HepG2 (cell line): ENCODE results near the gene HOTAIR. TPM values are rescaled to one million over a fixed set of nuclear protein-coding genes. Genes with fewer than 3 reads are reported as not detected.
A peak's percentile ranks its signal among the peaks of the same experiment; 100 is the strongest.

ENCODE experiments used
- ATAC-seq: fragments of 200-7000 bp; cut with Tn5 transposase; 3 replicates; pipeline ENCODE4 v1.9.1; 2020; ENCODE audit warnings: mild to moderate bottlenecking, moderate library complexity
- BruUV-seq: library from RNA; stranded (reverse); fragments of 400-500 nt; replicated peaks from 2 replicates; lab custom pipeline; 2021; lab: Mats Ljungman, UMichigan
- CTCF ChIA-PET: fragments of 300-600 bp; formaldehyde crosslinking; extraction: SDS; loops from one replicate; lab custom pipeline; 2021; ENCODE audit warnings: low total read pairs, inconsistent platforms, low intra/inter-chr PET ratio; lab: Yijun Ruan, JAX
- POLR2A ChIA-PET: fragments of 350-600 bp; sonication (Branson Sonifier 250); formaldehyde crosslinking; loops from one replicate; lab custom pipeline; 2020; ENCODE audit warnings: antibody characterized with exemption, inconsistent platforms; lab: Yijun Ruan, JAX
- DNase-seq: peaks from one replicate; pipeline ENCODE4 v3.0.0-alpha.2; 2015; ENCODE audit warnings: low spot score
- FAIRE-seq: peaks from 3 replicates; lab custom pipeline; 2011; peaks lifted over from hg19 to GRCh38; lab: Jason Lieb, UNC
- H2AFZ ChIP-seq: one replicate; pipeline ENCODE4 v1.6.1; 2011; ENCODE audit warnings: low read length, inconsistent platforms
- H3K27ac ChIP-seq: fragments of 300-600 bp; 3 replicates; pipeline ENCODE4 v1.8.0; 2011; ENCODE audit warnings: mixed run types, mild to moderate bottlenecking, mixed read lengths, low read length, inconsistent platforms; ENCODE audit not compliant: insufficient read depth; ENCODE audit errors: extremely low read length
- H3K27me3 ChIP-seq, 2 experiments: fragments of 200-600 bp in 1 of 2; 2 replicates in 1 of 2; 3 replicates in 1 of 2; pipeline versions ENCODE4 v1.6.0 to v1.8.0; 2011; ENCODE audit warnings: low read length in 2 of 2, mild to moderate bottlenecking in 2 of 2, moderate library complexity in 2 of 2, inconsistent platforms in 1 of 2; ENCODE audit not compliant: insufficient read depth in 2 of 2, control insufficient read depth in 1 of 2
- H3K36me3 ChIP-seq, 2 experiments: fragments of 200-600 bp in 1 of 2; replicated peaks in 1 of 2; 2 replicates in 1 of 2; 3 replicates in 1 of 2; pipeline versions ENCODE4 v1.5.1 to v1.8.0; 2011; ENCODE audit warnings: low read length in 2 of 2, inconsistent platforms in 1 of 2; ENCODE audit not compliant: insufficient read depth in 2 of 2, control insufficient read depth in 1 of 2
- H3K4me1 ChIP-seq: 2 replicates; pipeline ENCODE4 v1.5.1; 2012; ENCODE audit warnings: low read length, inconsistent platforms; ENCODE audit not compliant: insufficient read depth
- H3K4me2 ChIP-seq: 2 replicates; pipeline ENCODE4 v1.6.0; 2011; ENCODE audit warnings: low read depth, low read length, inconsistent platforms
- H3K4me3 ChIP-seq, 3 experiments: fragments of 200-600 bp in 1 of 3; sonication (generic), shearing (Covaris generic) in 1 of 3; replicated peaks in 1 of 3; 2 replicates each; pipeline ENCODE4 v1.5.1; 2011 to 2016; ENCODE audit warnings: low read length in 3 of 3, inconsistent platforms in 2 of 3, low read depth in 2 of 3, mild to moderate bottlenecking in 2 of 3, control low read depth in 1 of 3, mixed read lengths in 1 of 3; ENCODE audit not compliant: insufficient read depth in 1 of 3
- H3K79me2 ChIP-seq: one replicate; pipeline ENCODE4 v1.6.1; 2011; ENCODE audit warnings: low read length, inconsistent platforms; ENCODE audit not compliant: insufficient read depth
- H3K9ac ChIP-seq: 2 replicates; pipeline ENCODE4 v1.6.0; 2011; ENCODE audit warnings: mild to moderate bottlenecking, low read depth, low read length, inconsistent platforms; ENCODE audit not compliant: insufficient read depth
- H3K9me3 ChIP-seq: 2 replicates; pipeline ENCODE4 v1.5.1; 2012; ENCODE audit warnings: mild to moderate bottlenecking, low read length
- H4K20me1 ChIP-seq: 2 replicates; pipeline ENCODE4 v1.6.0; 2011; ENCODE audit warnings: inconsistent platforms, mild to moderate bottlenecking, low read length, moderate library complexity; ENCODE audit not compliant: insufficient read depth
- BCL6 ChIP-seq: IDR thresholded peaks from 2 replicates; pipeline ENCODE4 v1.6.1; 2016; ENCODE audit warnings: missing genetic modification reagents, missing compliant biosample characterization
- EZH2 ChIP-seq: conservative IDR thresholded peaks from 2 replicates; pipeline ENCODE4 v1.6.1; 2012; ENCODE audit warnings: mild to moderate bottlenecking, low read depth, low read length, moderate library complexity
- GATAD1 ChIP-seq: IDR thresholded peaks from 2 replicates; pipeline ENCODE4 v1.6.1; 2016; ENCODE audit warnings: missing genetic modification reagents, missing compliant biosample characterization
- GTF3A ChIP-seq: sonication (generic); formaldehyde crosslinking; conservative IDR thresholded peaks from 2 replicates; pipeline ENCODE4 v1.4.0; 2020; ENCODE audit warnings: mild to moderate bottlenecking, missing genetic modification reagents
- HMG20B ChIP-seq: conservative IDR thresholded peaks from 2 replicates; pipeline ENCODE4 v1.6.1; 2016; ENCODE audit warnings: missing genetic modification reagents, missing compliant biosample characterization
- KAT8 ChIP-seq: IDR thresholded peaks from 2 replicates; pipeline ENCODE4 v1.6.1; 2016; ENCODE audit warnings: missing genetic modification reagents, missing compliant biosample characterization
- KDM2A ChIP-seq: sonication (generic); formaldehyde crosslinking; IDR thresholded peaks from 2 replicates; pipeline ENCODE4 v1.4.0; 2020; ENCODE audit warnings: low read depth, missing genetic modification reagents, borderline replicate concordance
- POLR2G ChIP-seq: fragments of 200-400 bp; formaldehyde crosslinking; IDR thresholded peaks from 2 replicates; pipeline ENCODE4 v1.6.1; 2018; ENCODE audit warnings: mild to moderate bottlenecking, low read depth, low read length, moderate library complexity
- RBFOX2 ChIP-seq: fragments of 200-400 bp; formaldehyde crosslinking; IDR thresholded peaks from 2 replicates; pipeline ENCODE4 v1.6.1; 2017; ENCODE audit warnings: low read depth, mild to moderate bottlenecking, low read length
- TBP ChIP-seq: sonication (generic); formaldehyde crosslinking; IDR thresholded peaks from 2 replicates; pipeline ENCODE4 v1.5.0; 2020; ENCODE audit warnings: missing genetic modification reagents
- ZFY ChIP-seq: sonication (generic); formaldehyde crosslinking; IDR thresholded peaks from 2 replicates; pipeline ENCODE4 v1.4.0; 2020; ENCODE audit warnings: missing genetic modification reagents
- ZNF335 ChIP-seq: sonication (generic); formaldehyde crosslinking; IDR thresholded peaks from 2 replicates; pipeline ENCODE4 v1.4.0; 2020; ENCODE audit warnings: missing genetic modification reagents
- ZNF674 ChIP-seq: sonication (generic); formaldehyde crosslinking; IDR thresholded peaks from 2 replicates; pipeline ENCODE4 v1.5.0; 2020; ENCODE audit warnings: low read depth, mild to moderate bottlenecking, missing genetic modification reagents
- WGBS: methylation state at CpG from one replicate; pipeline ENCODE4 v1.1.6; 2017; ENCODE audit warnings: low lambda C conversion rate; 5-methylcytosine and 5-hydroxymethylcytosine counted together
- in situ Hi-C: cut with HindIII; loops from 2 replicates; pipeline ENCODE4 v1.10.0; 2017; ENCODE audit warnings: low pct_unique_long_range_greater_than_20kb; ENCODE audit not compliant: extremely low pct_ligation_motif_present
- intact Hi-C: fragments of 100-400 bp; cut with micrococcal nuclease; formaldehyde crosslinking; loops from one replicate; pipeline ENCODE4 v1.10.0; 2022; ENCODE audit not compliant: unreplicated experiment
- polyA plus RNA-seq, 8 experiments: library from polyadenylated mRNA; depleted of rRNA in 3 of 8; stranded (reverse) in 7 of 8; unstranded in 1 of 8; fragments of >200 nt; fragmentation: Illumina TruSeq in 4 of 8; extraction: Trizol in 4 of 8; gene quantifications; 2 replicates each; pipeline versions ENCODE4 v1.2.1 to v1.2.3, GENCODE V29; 2011 to 2016; ENCODE audit warnings: low read depth in 4 of 8, missing spikeins in 1 of 8, mixed read lengths in 1 of 8; ENCODE audit not compliant: insufficient read depth in 1 of 8
- total RNA-seq, 5 experiments: library from RNA; depleted of rRNA; stranded (reverse); fragments of >200 nt; fragmentation: Illumina TruSeq; extraction: Trizol; gene quantifications; 2 replicates each; pipeline ENCODE4 v1.2.3, GENCODE V29; 2016; ENCODE audit warnings: low read depth in 1 of 5
- TF ChIP-seq, protein P1 (sequence below): sonication (generic); formaldehyde crosslinking; IDR thresholded peaks from 2 replicates; pipeline ENCODE4 v1.4.0; 2020; ENCODE audit warnings: mild to moderate bottlenecking, missing genetic modification reagents

HOTAIR gene
- total and polyA plus RNA-seq, 2 of the 13 experiments (the other 11 are each of a cell fraction or from before 2014, with no cell fraction given) = not detected

DNA sequence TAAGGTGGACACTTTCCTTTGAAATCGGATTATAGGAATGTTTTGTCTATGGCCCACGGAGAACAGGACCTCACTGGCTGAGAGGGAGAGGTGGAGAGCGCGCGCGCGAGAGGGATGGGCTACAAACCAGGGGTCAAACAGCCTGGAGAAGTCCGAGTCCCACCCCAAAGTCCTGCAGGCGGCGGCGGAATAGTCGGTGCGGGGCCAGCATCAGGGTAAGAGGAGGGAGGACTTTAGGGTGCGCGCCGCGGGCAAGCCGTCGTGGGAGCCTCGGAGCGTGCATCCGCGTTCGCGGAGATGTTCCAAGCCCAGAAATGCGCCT is 30.7 kb upstream of the HOTAIR start:
- H3K9me3 ChIP-seq = no peaks in the 10 kb centered on the region
- no peaks in the 10 kb centered on the region for H3K36me3 ChIP-seq
- FAIRE-seq = no peak
- ChIA-PET POLR2A (interaction anchor here (0.7 to 1.4 kb wide), 3 partner anchors 189 to 275 kb away, joined by 3 read pairs; partner anchors contain the start of genes CBX5 and HNRNPA1), CTCF (interaction anchor here (1.1 to 3.3 kb wide), 6 partner anchors 16 to 210 kb away, joined by 3 to 48 read pairs (median 12); no protein-coding TSS in a partner anchor)
- TF ChIP-seq ZNF335 (CRISPR knock-in tag) (no peak), ZNF674 (no peak)
- no peaks in the 10 kb centered on the region for H3K79me2 ChIP-seq
- intact Hi-C loops (loop anchor here (10.0 kb wide), 1 partner anchor 359 kb away; the partner anchor contains the start of gene GPR84), in situ Hi-C loops (no loop called here)
- peaks cover 25% of the 10 kb centered on the region for H3K4me1 ChIP-seq
- H3K4me2 ChIP-seq = peak overlapping the region; percentile 73
- H2AFZ ChIP-seq = no peak overlapping the region
- no TSS peak for BruUV-seq
- H3K9ac ChIP-seq = no peak overlapping the region
- no peak overlapping the region for H3K27ac ChIP-seq
- ATAC-seq = peak; percentile 19; the same call in 2 of the 3 replicates
- peaks cover 29 to 91% of the 10 kb centered on the region in 2 experiments for H3K27me3 ChIP-seq
- DNase-seq = no peak
- 14% methylated on average over 26 of the region's 26 CpGs for WGBS
- H3K4me3 ChIP-seq = peak overlapping the region in 1 of 3 experiments; percentile 42; a peak in 3 of 6 replicates
- H4K20me1 ChIP-seq = no peaks in the 10 kb centered on the region

DNA sequence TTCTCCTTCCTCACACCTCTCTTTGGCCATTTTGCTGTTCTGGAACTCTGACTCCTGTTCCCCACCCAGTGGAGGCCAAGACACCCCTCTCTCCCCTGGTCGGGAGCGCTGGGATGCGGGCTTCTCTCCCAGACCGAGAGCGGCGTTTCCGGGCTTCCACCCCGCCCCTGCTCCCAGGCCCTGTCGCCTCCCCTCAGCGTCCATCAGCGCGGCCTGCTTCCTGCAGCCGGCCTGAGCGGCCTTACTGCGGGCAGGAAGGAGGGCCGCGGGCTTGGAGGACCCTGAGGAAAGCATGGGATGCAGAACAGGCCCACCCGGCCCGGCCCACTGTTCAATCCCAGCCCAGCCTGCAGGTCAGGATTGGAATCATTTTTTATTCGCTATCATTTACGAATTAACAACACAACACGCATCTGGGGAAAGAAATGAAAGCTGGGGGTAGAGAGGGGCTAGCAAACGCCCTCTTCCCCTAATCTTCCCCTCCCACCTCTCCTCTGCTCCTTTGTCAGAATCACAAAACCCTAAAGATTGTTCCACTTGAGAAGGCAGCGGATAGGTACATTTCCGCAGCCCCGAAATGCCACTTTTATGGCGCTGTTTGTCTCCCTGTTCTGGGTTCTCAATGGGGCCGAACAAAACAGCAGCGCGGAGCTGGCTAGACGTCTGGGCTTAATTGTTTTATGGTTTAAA is 30.2 kb upstream of the HOTAIR start:
- no TSS peak for BruUV-seq
- 25% methylated on average over 30 of the region's 31 CpGs for WGBS
- intact Hi-C loops = loop anchor here (10.0 kb wide), 1 partner anchor 360 kb away; the partner anchor contains the start of gene GPR84
- ATAC-seq = peak; percentile 32; the same call in 2 of the 3 replicates
- DNase-seq = no peak
- Histone ChIP-seq H3K36me3 (no peaks in the 10 kb centered on the region), H3K79me2 (no peaks in the 10 kb centered on the region), H3K4me3 (peak overlapping the region in 1 of 3 experiments; percentile 42; a peak in 3 of 6 replicates), H3K4me2 (peak overlapping the region; percentile 73), H3K9ac (peak overlapping the region; percentile 1; the same call in 1 of the 2 replicates), H3K4me1 (peaks cover 30% of the 10 kb centered on the region), H4K20me1 (no peaks in the 10 kb centered on the region), H3K9me3 (no peaks in the 10 kb centered on the region), H3K27ac (no peak overlapping the region), H2AFZ (no peak overlapping the region), H3K27me3 (peaks cover 28 to 91% of the 10 kb centered on the region in 2 experiments)
- in situ Hi-C loops = no loop called here
- FAIRE-seq = no peak
- ChIA-PET POLR2A (interaction anchor here (0.7 to 1.4 kb wide), 3 partner anchors 190 to 275 kb away, joined by 3 read pairs; partner anchors contain the start of genes CBX5 and HNRNPA1), CTCF (interaction anchor here (1.4 to 3.3 kb wide), 4 partner anchors 187 to 210 kb away, joined by 9 to 48 read pairs (median 20); no protein-coding TSS in a partner anchor)
- TF ChIP-seq KAT8 (CRISPR knock-in tag) (no peak), HMG20B (CRISPR knock-in tag) (no peak), KDM2A (CRISPR knock-in tag) (peak; percentile 19; the same call in 1 of the 2 replicates), ZFY (CRISPR knock-in tag) (peak; percentile 56), RBFOX2 (peak; percentile 50; the same call in 1 of the 2 replicates), EZH2 (0 out of 2 replicates have a peak, but pooled peaks have one; percentile 11), GATAD1 (CRISPR knock-in tag) (no peak), BCL6 (CRISPR knock-in tag) (no peak), TBP (CRISPR knock-in tag) (no peak), POLR2G (peak; percentile 40; the same call in 1 of the 2 replicates), GTF3A (CRISPR knock-in tag) (no peak)
- TF ChIP-seq, protein P1, sequence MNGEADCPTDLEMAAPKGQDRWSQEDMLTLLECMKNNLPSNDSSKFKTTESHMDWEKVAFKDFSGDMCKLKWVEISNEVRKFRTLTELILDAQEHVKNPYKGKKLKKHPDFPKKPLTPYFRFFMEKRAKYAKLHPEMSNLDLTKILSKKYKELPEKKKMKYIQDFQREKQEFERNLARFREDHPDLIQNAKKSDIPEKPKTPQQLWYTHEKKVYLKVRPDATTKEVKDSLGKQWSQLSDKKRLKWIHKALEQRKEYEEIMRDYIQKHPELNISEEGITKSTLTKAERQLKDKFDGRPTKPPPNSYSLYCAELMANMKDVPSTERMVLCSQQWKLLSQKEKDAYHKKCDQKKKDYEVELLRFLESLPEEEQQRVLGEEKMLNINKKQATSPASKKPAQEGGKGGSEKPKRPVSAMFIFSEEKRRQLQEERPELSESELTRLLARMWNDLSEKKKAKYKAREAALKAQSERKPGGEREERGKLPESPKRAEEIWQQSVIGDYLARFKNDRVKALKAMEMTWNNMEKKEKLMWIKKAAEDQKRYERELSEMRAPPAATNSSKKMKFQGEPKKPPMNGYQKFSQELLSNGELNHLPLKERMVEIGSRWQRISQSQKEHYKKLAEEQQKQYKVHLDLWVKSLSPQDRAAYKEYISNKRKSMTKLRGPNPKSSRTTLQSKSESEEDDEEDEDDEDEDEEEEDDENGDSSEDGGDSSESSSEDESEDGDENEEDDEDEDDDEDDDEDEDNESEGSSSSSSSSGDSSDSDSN = peak; percentile 44; the same call in 1 of the 2 replicates
